HG03520 (cell line): Measurements from ENCODE around the gene RECK.
A peak's percentile ranks its signal among the peaks of the same experiment; 100 is the strongest.

Experiments used
- ATAC-seq: cut with Tn5 transposase; IDR thresholded peaks from one replicate; pipeline ENCODE4 v1.9.1; 2021; ENCODE audit warnings: mild to moderate bottlenecking, moderate library complexity; ENCODE audit not compliant: unreplicated experiment

The RECK gene

GRCh38 chr9:36136894-36137391 is 100.2 kb downstream of the RECK start:
- peak; percentile 19 for ATAC-seq

- ATAC-seq = no peak
These were observed 100.8 kb downstream of the RECK start for GRCh38 chr9:36137392-36138004.

- no peak for ATAC-seq
These were observed 101.8 kb downstream of the RECK start for GRCh38 chr9:36138496-36138895.

- ATAC-seq = no peak
These were observed 102.2 kb downstream of the RECK start for GRCh38 chr9:36138901-36139300.

GRCh38 chr9:36140086-36141084 is 103.7 kb downstream of the RECK start:
- ATAC-seq = no peak

GRCh38 chr9:36141288-36141687 is 104.6 kb downstream of the RECK start:
- no peak for ATAC-seq

GRCh38 chr9:36141761-36142160 is 105.0 kb downstream of the RECK start:
- no peak for ATAC-seq

GRCh38 chr9:36142510-36143244 is 106.0 kb downstream of the RECK start:
- no peak for ATAC-seq

- ATAC-seq = no peak
These were observed 106.5 kb downstream of the RECK start for GRCh38 chr9:36143245-36143641.

- no peak for ATAC-seq
These were observed 107.9 kb downstream of the RECK start for GRCh38 chr9:36144309-36145232.

GRCh38 chr9:36145970-36146369 is 109.3 kb downstream of the RECK start:
- no peak for ATAC-seq

GRCh38 chr9:36146651-36147050 is 109.9 kb downstream of the RECK start:
- ATAC-seq = no peak

- no peak for ATAC-seq
These were observed 110.9 kb downstream of the RECK start for GRCh38 chr9:36147441-36148175.

GRCh38 chr9:36148311-36149051 is 111.8 kb downstream of the RECK start:
- no peak for ATAC-seq

GRCh38 chr9:36149197-36149596 is 112.5 kb downstream of the RECK start:
- ATAC-seq = no peak

- no peak for ATAC-seq
These were observed 114.0 kb downstream of the RECK start for GRCh38 chr9:36150574-36151315.

- ATAC-seq = peak; percentile 81
These were observed 114.8 kb downstream of the RECK start for GRCh38 chr9:36151316-36152210.
